ENCODE results near the gene GTF2F2. TPM values are rescaled to one million over a fixed set of nuclear protein-coding genes. Genes with fewer than 3 reads are reported as not detected.
A peak's percentile ranks its signal among the peaks of the same experiment; 100 is the strongest.

The GTF2F2 gene
- total RNA-seq, 1 experiment from 2014 or later = 21.7 TPM

GRCh38 chr13:45178349-45179162 is 58.2 kb downstream of the GTF2F2 start:
- peak overlapping the region; percentile 57 for H3K27ac ChIP-seq (ENCODE audit: low read length)

DNA sequence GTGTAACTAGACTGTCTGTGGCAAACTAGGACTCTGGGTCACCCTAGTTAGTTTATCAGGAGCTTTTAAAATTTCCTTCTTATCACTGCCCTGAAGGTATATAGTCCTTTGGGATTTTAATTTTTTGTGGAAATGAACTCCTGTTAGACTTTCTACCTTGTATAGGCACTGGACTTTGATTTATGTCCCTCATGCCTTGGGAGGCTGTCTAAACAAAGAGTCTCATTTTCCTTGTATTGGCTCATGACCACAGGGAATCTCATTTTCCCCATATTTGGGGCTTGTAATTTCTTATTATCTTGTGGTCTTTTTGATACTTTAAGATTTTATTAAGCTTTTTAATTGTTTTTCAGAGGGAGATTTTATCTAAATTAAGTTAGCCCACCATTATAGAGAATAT is 59.1 kb downstream of the GTF2F2 start:
- H3K4me1 ChIP-seq (ENCODE audit: control insufficient read depth, insufficient read depth, low read length) = peaks cover 6% of the 10 kb centered on the region
- no TSS peak for BruUV-seq (replicated peaks)
- H3K4me3 ChIP-seq (ENCODE audit: low read depth in 2 of 2, low read length in 2 of 2) = no peak overlapping the region
- intact Hi-C loops (cut with micrococcal nuclease; ENCODE audit: unreplicated experiment) (no loop called here), in situ Hi-C loops (cut with HindIII; ENCODE audit: low pct_unique_long_range_greater_than_20kb, low sequenced_read_pairs) (no loop called here)
- no peaks in the 10 kb centered on the region for H3K9me3 ChIP-seq (ENCODE audit: control insufficient read depth, insufficient read depth, low read depth, low read length)
- 0 out of 2 replicates have a peak, but pooled peaks have one; percentile 12 for ATAC-seq
- no peaks in the 10 kb centered on the region for H3K36me3 ChIP-seq (ENCODE audit: control insufficient read depth, insufficient read depth, low read length)
- TF ChIP-seq, protein P1, sequence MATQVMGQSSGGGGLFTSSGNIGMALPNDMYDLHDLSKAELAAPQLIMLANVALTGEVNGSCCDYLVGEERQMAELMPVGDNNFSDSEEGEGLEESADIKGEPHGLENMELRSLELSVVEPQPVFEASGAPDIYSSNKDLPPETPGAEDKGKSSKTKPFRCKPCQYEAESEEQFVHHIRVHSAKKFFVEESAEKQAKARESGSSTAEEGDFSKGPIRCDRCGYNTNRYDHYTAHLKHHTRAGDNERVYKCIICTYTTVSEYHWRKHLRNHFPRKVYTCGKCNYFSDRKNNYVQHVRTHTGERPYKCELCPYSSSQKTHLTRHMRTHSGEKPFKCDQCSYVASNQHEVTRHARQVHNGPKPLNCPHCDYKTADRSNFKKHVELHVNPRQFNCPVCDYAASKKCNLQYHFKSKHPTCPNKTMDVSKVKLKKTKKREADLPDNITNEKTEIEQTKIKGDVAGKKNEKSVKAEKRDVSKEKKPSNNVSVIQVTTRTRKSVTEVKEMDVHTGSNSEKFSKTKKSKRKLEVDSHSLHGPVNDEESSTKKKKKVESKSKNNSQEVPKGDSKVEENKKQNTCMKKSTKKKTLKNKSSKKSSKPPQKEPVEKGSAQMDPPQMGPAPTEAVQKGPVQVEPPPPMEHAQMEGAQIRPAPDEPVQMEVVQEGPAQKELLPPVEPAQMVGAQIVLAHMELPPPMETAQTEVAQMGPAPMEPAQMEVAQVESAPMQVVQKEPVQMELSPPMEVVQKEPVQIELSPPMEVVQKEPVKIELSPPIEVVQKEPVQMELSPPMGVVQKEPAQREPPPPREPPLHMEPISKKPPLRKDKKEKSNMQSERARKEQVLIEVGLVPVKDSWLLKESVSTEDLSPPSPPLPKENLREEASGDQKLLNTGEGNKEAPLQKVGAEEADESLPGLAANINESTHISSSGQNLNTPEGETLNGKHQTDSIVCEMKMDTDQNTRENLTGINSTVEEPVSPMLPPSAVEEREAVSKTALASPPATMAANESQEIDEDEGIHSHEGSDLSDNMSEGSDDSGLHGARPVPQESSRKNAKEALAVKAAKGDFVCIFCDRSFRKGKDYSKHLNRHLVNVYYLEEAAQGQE (IDR thresholded peaks at IDR 0.05; ENCODE audit: insufficient read depth in 1 of 2, low read depth in 2 of 2, low read length in 1 of 2) = no peak
- TF ChIP-seq TCF7L2 (IDR thresholded peaks at IDR 0.05; ENCODE audit: low read depth, low read length) = no peak
- no peak for TF ChIP-seq POLR2AphosphoS5 (IDR thresholded peaks at IDR 0.05; ENCODE audit: low read depth, low read length)
- no peak for TF ChIP-seq SIN3A (IDR thresholded peaks at IDR 0.05; ENCODE audit: borderline replicate concordance, insufficient read depth, low read depth, low read length)
- no peak for TF ChIP-seq CTCF (IDR thresholded peaks at IDR 0.05)
- CTCF ChIA-PET = no interaction called here
- no peaks in the 10 kb centered on the region for H3K27me3 ChIP-seq (ENCODE audit: control insufficient read depth, insufficient read depth, low read length)
- DNase-seq (ENCODE audit: low read depth, low spot score) = no peak
- peak overlapping the region; percentile 54; the same call in 1 of the 2 replicates for H3K27ac ChIP-seq (ENCODE audit: low read length)
- POLR2A ChIA-PET = interaction anchor here (0.7 kb wide), 1 partner anchor 37 kb away, joined by 3 read pairs; no protein-coding TSS in a partner anchor

More at GRCh38 chr13:45178349-45179162, 58.2 kb downstream of the GTF2F2 start:
- POLR2A ChIA-PET = no interaction called here
- H3K27me3 ChIP-seq (ENCODE audit: control insufficient read depth, insufficient read depth, low read length) = no peaks in the 10 kb centered on the region
- DNase-seq (ENCODE audit: low read depth, low spot score) = no peak
- H3K9me3 ChIP-seq (ENCODE audit: control insufficient read depth, insufficient read depth, low read depth, low read length) = no peaks in the 10 kb centered on the region
- peak; percentile 75 for ATAC-seq
- H3K4me3 ChIP-seq (ENCODE audit: low read depth in 2 of 2, low read length in 2 of 2) = no peak overlapping the region
- H3K4me1 ChIP-seq (ENCODE audit: control insufficient read depth, insufficient read depth, low read length) = peaks cover 6% of the 10 kb centered on the region
- TF ChIP-seq POLR2AphosphoS5 (IDR thresholded peaks at IDR 0.05; ENCODE audit: low read depth, low read length) (no peak), SIN3A (IDR thresholded peaks at IDR 0.05; ENCODE audit: borderline replicate concordance, insufficient read depth, low read depth, low read length) (no peak), CTCF (IDR thresholded peaks at IDR 0.05) (no peak), TCF7L2 (IDR thresholded peaks at IDR 0.05; ENCODE audit: low read depth, low read length) (no peak)
- TF ChIP-seq, protein P1 (IDR thresholded peaks at IDR 0.05; ENCODE audit: insufficient read depth in 1 of 2, low read depth in 2 of 2, low read length in 1 of 2) = no peak
- CTCF ChIA-PET = no interaction called here
- H3K36me3 ChIP-seq (ENCODE audit: control insufficient read depth, insufficient read depth, low read length) = no peaks in the 10 kb centered on the region
- intact Hi-C loops (cut with micrococcal nuclease; ENCODE audit: unreplicated experiment) = no loop called here
- in situ Hi-C loops (cut with HindIII; ENCODE audit: low pct_unique_long_range_greater_than_20kb, low sequenced_read_pairs) = no loop called here
- BruUV-seq (replicated peaks) = no TSS peak

All from Panc1 (cell line).